GM12878 (cell line): ENCODE data around the gene ANGPTL4. TPM values are rescaled to one million over a fixed set of nuclear protein-coding genes. Genes with fewer than 3 reads are reported as not detected.

Source experiments
- ATAC-seq: fragments of 200-7000 bp; cut with Tn5 transposase; 3 replicates; pipeline ENCODE4 v1.9.1; 2020; ENCODE audit warnings: mild to moderate bottlenecking, moderate library complexity
- BruUV-seq: library from RNA; stranded (reverse); fragments of 400-500 nt; replicated peaks from 2 replicates; lab custom pipeline; 2021; lab: Mats Ljungman, UMichigan
- CTCF ChIA-PET: fragments of 300-600 bp; sonication (Branson Sonifier 250); formaldehyde crosslinking; extraction: SDS; loops from one replicate; lab custom pipeline; 2021; ENCODE audit warnings: inconsistent platforms; lab: Yijun Ruan, JAX
- POLR2A ChIA-PET: fragments of 350-600 bp; formaldehyde crosslinking; extraction: SDS; loops from one replicate; lab custom pipeline; 2021; ENCODE audit warnings: inconsistent platforms; lab: Charles Lee
- RAD21 ChIA-PET: fragments of 300-600 bp; sonication (Branson Sonifier 250); formaldehyde crosslinking; loops from one replicate; lab custom pipeline; 2023; ENCODE audit warnings: antibody characterized with exemption; ENCODE audit not compliant: unreplicated experiment; lab: Charles Lee
- SMC1A ChIA-PET: fragments of 300-600 bp; sonication (Branson Sonifier 250); formaldehyde crosslinking; loops from one replicate; lab custom pipeline; 2023; ENCODE audit not compliant: unreplicated experiment, uncharacterized antibody; lab: Charles Lee
- DNase-seq: peaks from one replicate; pipeline ENCODE4 v3.0.0-alpha.2; 2011; ENCODE audit warnings: low read depth, low spot score
- FAIRE-seq: peaks from 3 replicates; lab custom pipeline; 2011; peaks lifted over from hg19 to GRCh38; lab: Jason Lieb, UNC
- H2AFZ ChIP-seq: 2 replicates; pipeline ENCODE4 v1.6.0; 2011; ENCODE audit warnings: low read depth, low read length, control low read depth; ENCODE audit not compliant: control insufficient read depth
- H3K27ac ChIP-seq: 2 replicates; pipeline ENCODE4 v1.5.1; 2011; ENCODE audit warnings: control low read depth; ENCODE audit not compliant: control insufficient read depth, insufficient read depth
- H3K27me3 ChIP-seq, 2 experiments: replicated peaks in 1 of 2; 2 replicates each; pipeline versions ENCODE4 v1.6.0 to v1.6.1; 2011; ENCODE audit warnings: low read length in 1 of 2; ENCODE audit not compliant: control insufficient read depth in 2 of 2, insufficient read depth in 2 of 2
- H3K36me3 ChIP-seq, 2 experiments: 2 replicates each; pipeline ENCODE4 v1.5.1; 2011; ENCODE audit warnings: low read length in 1 of 2; ENCODE audit not compliant: control insufficient read depth in 2 of 2, insufficient read depth in 2 of 2
- H3K4me1 ChIP-seq: 2 replicates; pipeline ENCODE4 v1.6.1; 2011; ENCODE audit warnings: mild to moderate bottlenecking, low read length, moderate library complexity, mixed read lengths; ENCODE audit not compliant: control insufficient read depth, insufficient read depth
- H3K4me2 ChIP-seq: 2 replicates; pipeline ENCODE4 v1.6.0; 2011; ENCODE audit warnings: control low read depth; ENCODE audit not compliant: control insufficient read depth, insufficient read depth
- H3K4me3 ChIP-seq: fragments of 200-600 bp; sonication (generic); 2 replicates; pipeline ENCODE4 v1.5.1; 2016
- H3K79me2 ChIP-seq: 2 replicates; pipeline ENCODE4 v1.6.0; 2011; ENCODE audit warnings: low read length; ENCODE audit not compliant: control insufficient read depth, insufficient read depth
- H3K9ac ChIP-seq: 2 replicates; pipeline ENCODE4 v1.8.0; 2011; ENCODE audit warnings: low read length, control low read depth, mixed read lengths; ENCODE audit not compliant: control insufficient read depth, insufficient read depth
- H3K9me3 ChIP-seq: replicated peaks from 3 replicates; pipeline ENCODE4 v1.5.1; 2011; ENCODE audit warnings: mild to moderate bottlenecking, low read length; ENCODE audit not compliant: control insufficient read depth, insufficient read depth
- H4K20me1 ChIP-seq: 2 replicates; pipeline ENCODE4 v1.6.0; 2011; ENCODE audit not compliant: control insufficient read depth, insufficient read depth
- ATF3 ChIP-seq: IDR thresholded peaks from 2 replicates; pipeline ENCODE4 v1.6.1; 2011; ENCODE audit warnings: low read depth, mild to moderate bottlenecking, low read length, moderate library complexity, borderline replicate concordance; ENCODE audit errors: extremely low read depth
- ATF7 ChIP-seq: fragments of 450-650 bp; IDR thresholded peaks from 2 replicates; pipeline ENCODE4 v1.6.1; 2016; ENCODE audit warnings: low read depth, mild to moderate bottlenecking
- CTCF ChIP-seq, 3 experiments: IDR thresholded peaks in 2 of 3; conservative IDR thresholded peaks in 1 of 3; 2 replicates each; pipeline ENCODE4 v1.5.1; 2011; ENCODE audit warnings: low read depth in 3 of 3, low read length in 3 of 3, mild to moderate bottlenecking in 3 of 3, control low read depth in 2 of 3, moderate library complexity in 2 of 3, inconsistent platforms in 1 of 3, mixed read lengths in 1 of 3; ENCODE audit not compliant: control insufficient read depth in 2 of 3, insufficient read depth in 1 of 3; ENCODE audit errors: extremely low read depth in 1 of 3
- EED ChIP-seq: sonication (generic); IDR thresholded peaks from 2 replicates; pipeline ENCODE4 v1.6.1; 2016; ENCODE audit warnings: antibody characterized with exemption, low read depth
- ELK1 ChIP-seq: IDR thresholded peaks from 2 replicates; pipeline ENCODE4 v1.6.1; 2012; ENCODE audit warnings: low read depth, low read length, improper control_type of control experiment
- EP300 ChIP-seq, 2 experiments: fragments of 150-350 bp in 1 of 2; IDR thresholded peaks; 2 replicates each; pipeline ENCODE4 v1.6.1; 2011 to 2012; ENCODE audit warnings: low read depth in 2 of 2, low read length in 2 of 2, borderline replicate concordance in 1 of 2, improper control_type of control experiment in 1 of 2, inconsistent platforms in 1 of 2; ENCODE audit not compliant: control insufficient read depth in 1 of 2
- HDAC6 ChIP-seq: fragments of 200-600 bp; sonication (generic); IDR thresholded peaks from one replicate; pipeline ENCODE4 v1.8.0; 2017; ENCODE audit warnings: antibody characterized with exemption; ENCODE audit not compliant: unreplicated experiment
- NFIC ChIP-seq: IDR thresholded peaks from 2 replicates; pipeline ENCODE4 v1.6.1; 2012; ENCODE audit warnings: low read depth, mild to moderate bottlenecking, inconsistent platforms, low read length, moderate library complexity
- NFYB ChIP-seq: IDR thresholded peaks from 2 replicates; pipeline ENCODE4 v1.6.1; 2011; ENCODE audit warnings: low read depth, mild to moderate bottlenecking, low read length, improper control_type of control experiment, moderate library complexity; ENCODE audit not compliant: insufficient read depth
- PBX3 ChIP-seq: IDR thresholded peaks from 2 replicates; pipeline ENCODE4 v1.6.1; 2011; ENCODE audit warnings: mild to moderate bottlenecking, low read depth, low read length, moderate library complexity; ENCODE audit not compliant: insufficient replicate concordance
- POLR2A ChIP-seq: IDR thresholded peaks from 2 replicates; pipeline ENCODE4 v1.6.1; 2011; ENCODE audit warnings: low read depth, mild to moderate bottlenecking, low read length
- RAD21 ChIP-seq: IDR thresholded peaks from 2 replicates; pipeline ENCODE4 v1.6.1; 2011; ENCODE audit warnings: mild to moderate bottlenecking, low read depth, low read length, moderate library complexity; ENCODE audit not compliant: insufficient read depth
- TARDBP ChIP-seq: IDR thresholded peaks from 2 replicates; pipeline ENCODE4 v1.6.1; 2016; ENCODE audit warnings: borderline replicate concordance
- ZNF217 ChIP-seq: fragments of 450-650 bp; IDR thresholded peaks from 2 replicates; pipeline ENCODE4 v1.6.1; 2017; ENCODE audit warnings: antibody characterized with exemption, mild to moderate bottlenecking
- ZNF592 ChIP-seq: fragments of 450-650 bp; IDR thresholded peaks from 2 replicates; pipeline ENCODE4 v1.6.1; 2017; ENCODE audit warnings: mild to moderate bottlenecking, moderate library complexity
- WGBS: methylation state at CpG from one replicate; pipeline ENCODE4 v1.1.6; 2016; ENCODE audit warnings: low lambda C conversion rate; ENCODE audit not compliant: insufficient replicate concordance, insufficient coverage; ENCODE audit errors: missing lambda C conversion rate; 5-methylcytosine and 5-hydroxymethylcytosine counted together
- in situ Hi-C: fragments of 300-500 bp; cut with MboI; formaldehyde crosslinking; loops from 9 replicates; pipeline ENCODE4 v1.14.3; 2018; ENCODE audit warnings: mixed read lengths
- intact Hi-C: fragments of 100-400 bp; cut with micrococcal nuclease; formaldehyde crosslinking; loops from one replicate; pipeline ENCODE4 v1.14.2; 2022; ENCODE audit not compliant: unreplicated experiment
- polyA plus RNA-seq, 11 experiments: library from polyadenylated mRNA; depleted of rRNA in 4 of 11; unstranded in 6 of 11; stranded (reverse) in 5 of 11; fragments of >200 nt; fragmentation: Nextera tagmentation in 4 of 11; fragmentation: Illumina TruSeq in 1 of 11; extraction: Ambion mirVana in 4 of 11; extraction: Trizol in 1 of 11; gene quantifications; 1 replicate in 1 of 11; 2 replicates in 10 of 11; pipeline versions ENCODE4 v1.2.1 to v1.2.3, GENCODE V29; 2011 to 2016; ENCODE audit warnings: inconsistent platforms in 2 of 11, missing spikeins in 2 of 11, low read depth in 1 of 11
- total RNA-seq, 4 experiments: library from RNA; depleted of rRNA in 3 of 4; stranded (reverse); fragments of >200 nt in 3 of 4; fragmentation: Illumina TruSeq in 1 of 4; extraction: Trizol in 1 of 4; gene quantifications; 2 replicates each; pipeline versions ENCODE4 v1.2.1 to v1.2.3, GENCODE V29; 2013 to 2021

ANGPTL4 gene
- total and polyA plus RNA-seq, 10 of the 15 experiments (the other 5 are each of a cell fraction or from before 2014, with no cell fraction given) = 0.45 TPM; not detected in 9

GRCh38 chr19:8395621-8396082, 31.7 kb downstream of the ANGPTL4 start:
- 84% methylated on average over 14 of the region's 14 CpGs for WGBS
- ChIA-PET CTCF (interaction anchor here (0.6 to 1.0 kb wide), 2 partner anchors 17 to 41 kb away, joined by 3 to 5 read pairs; partner anchors contain the start of gene MARCHF2), POLR2A (no interaction called here), SMC1A (interaction anchor here (1.1 kb wide), 1 partner anchor 8 kb away, joined by 3 read pairs; no protein-coding TSS in a partner anchor), RAD21 (no interaction called here)
- ATAC-seq (no peak), FAIRE-seq (no peak), DNase-seq (no peak)
- no peak overlapping the region for H3K4me3 ChIP-seq
- no peak overlapping the region for H3K9ac ChIP-seq
- intact Hi-C loops = loop anchor here (1.0 to 5.0 kb wide), 2 partner anchors 41 to 128 kb away; no protein-coding TSS in a partner anchor
- no peak overlapping the region for H2AFZ ChIP-seq
- no peaks in the 10 kb centered on the region for H3K27me3 ChIP-seq
- in situ Hi-C loops = no loop called here
- BruUV-seq = no TSS peak
- no peaks in the 10 kb centered on the region for H3K9me3 ChIP-seq
- peaks cover 34% of the 10 kb centered on the region for H3K79me2 ChIP-seq
- peaks cover 5% of the 10 kb centered on the region for H4K20me1 ChIP-seq
- H3K36me3 ChIP-seq = peaks cover 3 to 10% of the 10 kb centered on the region in 2 experiments; a peak in 3 of 4 replicates
- peaks cover 16% of the 10 kb centered on the region for H3K4me1 ChIP-seq
- H3K27ac ChIP-seq = no peak overlapping the region
- no peak overlapping the region for H3K4me2 ChIP-seq
- no peak for TF ChIP-seq ZNF592
- no peak for TF ChIP-seq EED
- no peak for TF ChIP-seq NFYB
- no peak for TF ChIP-seq CTCF (IDR thresholded peaks at IDR 0.05 in 2 of 3, conservative IDR thresholded peaks at IDR 0.05 in 1 of 3; ENCODE audit: control insufficient read depth in 2 of 3, extremely low read depth in 1 of 3, insufficient read depth in 1 of 3, low read depth in 3 of 3, low read length in 3 of 3)
- TF ChIP-seq POLR2A = no peak
- no peak for TF ChIP-seq PBX3
- TF ChIP-seq ATF7 = no peak
- TF ChIP-seq HDAC6 = no peak
- TF ChIP-seq RAD21 = no peak
- TF ChIP-seq ATF3 = no peak
- TF ChIP-seq EP300 (IDR thresholded peaks at IDR 0.05; ENCODE audit: borderline replicate concordance in 1 of 2, control insufficient read depth in 1 of 2, low read depth in 2 of 2, low read length in 2 of 2) = no peak
- no peak for TF ChIP-seq ELK1
- no peak for TF ChIP-seq ZNF217
- no peak for TF ChIP-seq TARDBP
- TF ChIP-seq NFIC = no peak
